Stimulated activated CD4-positive, alpha-beta T cell treated with anti-CD3 and anti-CD28 coated beads, Interleukin-2, amount 100 ng/mL, for 4 hours (primary cell): Measurements from ENCODE around the gene CHID1.

Experiments
- DNase-seq: peaks from one replicate; pipeline ENCODE4 v3.0.0-alpha.2; 2020; ENCODE audit warnings: low read depth

CHID1 gene

GRCh38 chr11:888310-889212 lies 22.0 kb downstream of the CHID1 start:
- no peak for DNase-seq

GRCh38 chr11:887589-887988 lies 23.0 kb downstream of the CHID1 start:
- DNase-seq = no peak

- no peak for DNase-seq
Measured at GRCh38 chr11:886568-886967, 24.0 kb downstream of the CHID1 start.

GRCh38 chr11:884578-885070 lies 26.0 kb downstream of the CHID1 start:
- no peak for DNase-seq

- DNase-seq = no peak
Measured at GRCh38 chr11:883527-883926, 27.1 kb downstream of the CHID1 start.

GRCh38 chr11:882596-882995 lies 28.0 kb downstream of the CHID1 start:
- no peak for DNase-seq

- no peak for DNase-seq
Measured at GRCh38 chr11:880447-880846, 30.2 kb downstream of the CHID1 start.

GRCh38 chr11:877565-877964 lies 33.0 kb downstream of the CHID1 start:
- DNase-seq = no peak

- DNase-seq = no peak
Measured at GRCh38 chr11:876545-876944, 34.1 kb downstream of the CHID1 start.

GRCh38 chr11:875769-876301 lies 34.8 kb downstream of the CHID1 start:
- DNase-seq = no peak

- no peak for DNase-seq
Measured at GRCh38 chr11:875203-875602, 35.4 kb downstream of the CHID1 start.

GRCh38 chr11:873706-874105 lies 36.9 kb downstream of the CHID1 start:
- no peak for DNase-seq

- no peak for DNase-seq
Measured at GRCh38 chr11:872799-873198, 37.8 kb downstream of the CHID1 start.

- DNase-seq = no peak
Measured at GRCh38 chr11:871472-871871, 39.1 kb downstream of the CHID1 start.

GRCh38 chr11:870418-870817 lies 40.2 kb downstream of the CHID1 start:
- no peak for DNase-seq

- DNase-seq = no peak
Measured at GRCh38 chr11:870127-870413, 40.5 kb downstream of the CHID1 start.

GRCh38 chr11:869399-870126 lies 41.0 kb downstream of the CHID1 start:
- no peak for DNase-seq

- no peak for DNase-seq
Measured at GRCh38 chr11:868802-869201, 41.8 kb downstream of the CHID1 start.

GRCh38 chr11:868394-868793 lies 42.2 kb downstream of the CHID1 start:
- DNase-seq = no peak

- DNase-seq = no peak
Measured at GRCh38 chr11:867856-868358, 42.7 kb downstream of the CHID1 start.

GRCh38 chr11:866481-866880 lies 44.1 kb downstream of the CHID1 start:
- no peak for DNase-seq

GRCh38 chr11:865462-866430 lies 44.9 kb downstream of the CHID1 start:
- DNase-seq = no peak
